Activated CD4-positive, CD25-positive, alpha-beta regulatory T cell (primary cell): ENCODE data around the gene FGF12.

Source experiments
- DNase-seq, 4 experiments: peaks; one replicate each; lab custom pipeline; 2025; lab: John Stamatoyannopoulos, UW

FGF12 gene

DNA sequence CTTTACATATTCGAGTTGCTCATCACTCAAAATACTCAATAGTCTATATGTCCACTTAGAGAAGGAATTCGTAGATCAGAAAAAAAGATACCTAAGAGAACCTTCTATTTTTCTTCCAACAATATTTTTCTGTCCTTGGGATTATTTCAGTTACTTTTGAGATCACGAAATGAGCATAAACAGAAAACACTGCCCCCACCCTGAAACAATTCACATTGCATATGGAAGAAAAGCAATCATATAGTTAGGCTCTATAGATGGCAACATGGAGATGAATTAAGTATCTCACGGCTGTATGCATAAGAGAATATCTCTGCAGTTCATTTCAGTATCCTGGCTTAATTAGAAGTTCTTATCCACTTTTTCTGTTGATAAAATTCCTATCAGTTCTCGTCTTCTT, 391.1 kb downstream of the FGF12 start:
- DNase-seq, result no peak

DNA sequence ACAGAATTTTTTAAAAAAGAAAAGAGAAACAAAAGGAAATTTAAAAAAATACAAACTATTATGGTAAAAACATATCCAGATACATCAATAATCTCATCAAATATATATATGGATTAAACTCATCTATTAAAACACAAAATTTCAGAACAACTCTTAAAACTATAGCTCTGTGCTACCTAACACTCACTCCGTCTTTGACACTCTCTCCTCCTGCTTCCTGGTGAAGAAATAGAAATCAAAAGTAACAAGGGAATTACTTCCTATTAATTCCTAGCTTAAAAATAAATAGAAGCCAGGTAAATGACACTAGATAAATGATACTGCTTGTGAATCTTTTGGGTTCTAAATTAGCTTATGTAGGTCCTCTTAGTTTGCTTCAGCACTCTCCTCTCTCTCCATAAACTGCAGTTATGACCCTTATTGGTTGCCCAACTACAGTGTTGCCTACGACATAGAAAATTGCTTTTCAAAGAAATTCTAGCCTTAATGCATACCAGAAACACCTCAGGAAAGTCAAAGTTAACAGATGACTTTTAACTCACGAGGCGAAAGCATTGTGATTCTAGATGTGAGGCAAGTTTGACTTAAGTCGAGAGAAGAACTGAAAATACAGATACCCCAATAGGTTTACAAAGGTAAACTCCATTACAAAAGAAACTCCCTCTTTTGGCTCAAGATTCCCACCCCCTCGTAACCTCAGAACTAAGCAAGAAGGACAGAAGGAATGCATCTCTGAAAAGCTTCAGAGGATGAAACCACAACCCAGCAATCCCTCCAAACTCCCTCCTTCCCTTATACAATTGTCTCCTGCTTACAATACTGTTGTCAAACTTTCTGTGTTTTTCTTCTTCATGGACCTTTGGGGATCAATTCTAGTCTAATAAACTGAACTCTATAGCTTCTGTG, 394.7 kb downstream of the FGF12 start:
- DNase-seq, result no peak

DNA sequence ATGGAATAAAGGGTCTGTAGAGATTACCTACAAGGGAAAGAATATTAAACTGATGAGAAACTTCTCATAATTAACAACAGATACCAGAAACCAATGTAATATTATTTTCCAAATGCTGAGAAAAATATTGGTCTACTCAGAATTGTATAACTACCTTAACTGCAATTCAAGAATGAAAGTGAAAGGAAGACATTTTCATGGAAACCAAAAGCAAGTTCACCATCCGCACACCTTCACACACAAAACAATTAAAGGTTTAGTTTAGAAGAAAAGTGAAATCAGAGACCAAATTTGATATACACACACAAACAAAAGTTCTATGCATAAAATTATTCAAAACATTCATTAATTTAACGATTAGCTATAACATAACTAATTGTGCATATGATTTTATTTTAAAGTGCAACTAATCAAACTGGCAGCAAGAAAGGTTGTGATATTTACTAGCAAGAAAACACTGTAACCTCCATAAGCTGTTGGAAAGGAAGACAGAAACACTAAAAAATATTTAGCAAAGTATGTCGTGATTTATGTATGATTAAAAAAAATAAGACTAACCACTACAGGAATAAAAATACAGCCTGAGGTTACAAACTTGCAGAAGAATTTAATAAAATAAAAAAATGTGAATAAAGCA, 395.5 kb downstream of the FGF12 start:
- no peak for DNase-seq

DNA sequence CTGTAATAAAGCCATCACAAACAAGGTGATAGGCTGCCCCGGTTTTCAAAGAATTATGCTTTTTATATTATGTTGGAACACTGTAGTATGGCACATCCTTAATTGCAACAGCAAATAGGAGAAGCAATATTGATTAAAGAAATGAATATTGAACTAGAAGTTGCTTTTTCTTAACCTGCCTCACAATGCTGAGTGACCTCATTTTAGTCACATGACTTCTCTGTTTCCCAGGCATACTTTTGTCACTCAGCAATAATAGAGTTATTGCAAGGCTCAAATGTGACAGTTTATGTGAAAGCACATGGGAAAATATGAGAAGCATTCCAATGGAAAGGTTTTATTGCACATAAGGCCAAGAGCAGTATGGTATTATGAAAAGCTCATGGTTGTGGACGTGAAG, 400.7 kb downstream of the FGF12 start:
- no peak for DNase-seq

DNA sequence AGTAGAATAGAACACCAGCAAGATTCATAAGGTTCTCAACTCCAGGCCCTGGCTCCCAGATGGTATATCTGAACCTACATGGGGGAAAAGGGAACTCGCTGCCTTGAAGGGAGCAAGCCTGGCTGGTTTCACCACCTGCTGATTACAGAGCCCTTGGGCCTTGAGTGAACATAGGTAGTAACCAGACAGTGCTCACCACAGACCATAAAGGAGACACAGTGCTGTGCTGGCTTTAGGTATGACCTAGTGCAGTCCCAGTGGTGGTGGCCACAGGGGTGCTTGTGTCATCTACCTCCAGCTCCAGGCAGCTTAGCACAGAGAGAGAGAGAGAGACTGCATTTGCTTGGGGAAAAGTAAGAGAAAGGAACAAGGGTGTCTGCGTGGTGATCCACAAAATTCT, 409.8 kb downstream of the FGF12 start:
- no peak for DNase-seq

DNA sequence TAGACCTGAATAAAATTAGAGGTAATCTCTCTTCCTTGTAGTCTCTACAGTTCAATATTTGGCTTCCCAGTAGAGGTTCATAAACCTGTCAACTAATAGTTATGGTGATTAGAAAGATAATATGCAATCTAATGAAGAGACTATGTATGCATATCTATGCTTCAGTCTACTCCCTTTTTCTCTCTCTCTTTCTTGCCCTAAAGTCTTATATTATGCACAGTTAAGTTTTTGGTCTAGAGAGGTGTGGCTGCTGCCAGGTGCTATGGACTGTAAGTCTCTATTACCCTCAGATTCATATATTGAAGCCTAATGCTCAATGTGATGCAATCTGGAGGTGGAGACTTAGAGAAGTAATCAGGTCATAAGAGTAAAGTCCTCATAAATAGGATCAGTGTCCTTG, 413.7 kb downstream of the FGF12 start:
- DNase-seq, result no peak

DNA sequence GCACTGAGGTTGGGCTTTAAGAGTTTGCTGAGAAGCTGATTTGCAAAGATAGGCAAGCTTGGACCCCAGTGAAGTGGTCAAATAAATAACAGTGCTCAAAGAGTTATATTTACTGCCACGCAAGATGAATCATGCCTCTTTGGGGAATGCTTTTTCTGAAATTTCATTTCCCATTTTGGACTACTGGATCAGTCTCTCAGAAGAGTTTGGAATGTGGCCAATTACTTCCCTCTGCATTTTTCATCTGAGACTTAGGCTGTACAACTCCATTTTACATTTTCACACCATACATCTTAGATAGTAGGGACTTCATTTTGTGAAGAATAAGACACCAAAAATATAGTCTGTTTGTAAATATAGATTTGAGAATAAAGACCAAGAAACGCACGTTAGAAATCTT, 419.7 kb downstream of the FGF12 start:
- no peak for DNase-seq

DNA sequence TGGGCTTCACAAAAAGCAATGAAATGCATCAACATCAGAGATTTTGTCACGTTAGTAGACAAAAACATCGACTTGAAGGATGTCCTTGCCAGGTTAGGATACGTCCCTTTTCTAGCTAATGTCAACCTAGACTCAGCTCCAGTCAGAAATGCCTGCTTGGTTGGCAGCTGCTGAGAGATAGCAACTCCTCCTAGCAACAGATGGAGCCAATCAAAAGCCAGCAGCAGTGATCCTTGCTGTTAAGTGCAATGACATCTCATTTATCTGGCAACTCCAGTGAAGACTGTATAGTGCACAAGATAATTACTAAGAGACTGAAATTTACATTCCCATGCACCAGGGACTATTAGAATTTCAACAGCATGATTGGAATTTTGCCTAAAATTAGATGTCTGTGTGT, 424.1 kb downstream of the FGF12 start:
- DNase-seq, result no peak

DNA sequence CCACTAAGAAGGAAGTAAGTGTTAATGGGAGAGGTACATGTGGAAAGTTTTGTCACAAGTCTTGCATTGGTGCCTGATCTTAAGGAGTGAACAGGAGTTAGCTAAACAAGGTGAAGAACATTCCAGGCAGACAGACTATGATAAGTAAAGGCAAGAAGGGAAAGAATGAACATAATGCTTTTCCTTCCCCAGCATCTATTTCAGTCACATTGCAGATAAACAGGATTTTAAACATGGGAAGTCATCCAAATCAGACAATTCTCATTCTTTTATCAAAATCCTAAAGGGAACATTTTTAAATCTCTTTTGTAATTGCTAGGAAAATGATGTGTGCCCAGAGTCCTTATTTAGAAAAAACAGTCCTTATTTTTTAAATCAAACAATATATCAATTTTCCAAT, 424.6 kb downstream of the FGF12 start:
- no peak for DNase-seq

DNA sequence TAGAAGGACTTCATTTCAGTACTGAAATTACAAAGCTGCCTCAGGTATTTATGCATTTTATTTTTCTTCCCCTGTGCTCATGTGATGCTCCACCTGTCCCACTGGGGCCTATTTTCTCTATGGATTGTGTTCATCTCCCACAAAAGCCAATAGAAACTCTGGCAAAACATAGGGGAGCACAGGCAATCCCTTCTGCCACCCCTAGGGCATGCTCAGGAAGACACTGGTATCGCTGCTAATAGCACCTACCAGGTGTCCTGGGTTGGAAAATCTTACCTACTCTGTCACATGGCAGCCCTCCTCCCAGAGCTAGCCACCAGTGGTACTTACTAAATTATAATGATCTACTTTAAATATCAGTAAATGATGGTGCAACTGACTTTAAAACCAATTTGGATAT, 427.4 kb downstream of the FGF12 start:
- no peak for DNase-seq

DNA sequence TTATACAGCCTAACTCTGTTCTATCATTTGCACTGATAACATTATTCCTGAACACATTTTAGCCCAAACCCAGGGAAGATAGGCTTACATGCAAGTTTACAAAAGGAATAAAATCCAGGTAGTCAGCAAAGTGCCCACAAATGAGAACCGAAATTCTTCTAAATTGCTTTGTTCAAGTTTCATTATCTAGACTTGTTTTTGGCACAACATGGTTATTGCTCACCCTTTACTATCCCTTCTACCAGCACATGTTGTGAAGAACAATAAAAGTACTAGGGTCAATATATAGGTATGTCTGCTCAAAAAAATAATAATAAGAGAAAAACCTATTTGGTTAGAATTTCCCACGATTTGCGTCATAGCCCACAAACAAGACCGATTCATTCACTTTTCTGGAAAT, 430.5 kb downstream of the FGF12 start:
- DNase-seq, result no peak

DNA sequence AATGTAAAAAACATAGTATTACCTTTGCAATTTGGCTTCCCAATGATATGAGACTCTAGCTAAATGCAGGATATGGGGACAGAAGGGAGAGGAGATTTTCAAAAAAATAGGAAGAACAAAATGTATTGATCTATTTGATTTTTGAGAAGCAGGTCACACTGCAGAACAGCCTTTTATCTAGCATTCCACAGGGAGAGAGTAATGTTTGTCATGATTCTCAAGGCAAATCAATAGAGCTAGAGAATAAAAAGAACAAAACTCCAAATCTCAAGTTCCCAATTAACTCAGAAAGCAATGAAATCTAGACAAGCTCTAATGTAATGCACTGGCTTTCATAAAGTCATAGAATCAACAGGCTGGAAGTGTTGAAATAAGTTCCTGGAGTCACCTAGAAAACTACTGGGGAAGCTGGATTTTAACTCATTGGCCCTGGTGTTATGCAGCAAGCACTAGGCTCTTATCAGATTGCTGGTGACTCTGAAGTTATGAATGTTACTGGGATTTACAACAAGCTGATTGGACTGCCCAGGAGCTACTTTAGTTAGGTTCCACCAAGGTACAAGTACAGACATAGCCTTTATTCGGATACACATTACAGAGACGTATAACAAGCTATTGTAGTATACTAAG, 442.8 kb downstream of the FGF12 start:
- DNase-seq, result no peak

DNA sequence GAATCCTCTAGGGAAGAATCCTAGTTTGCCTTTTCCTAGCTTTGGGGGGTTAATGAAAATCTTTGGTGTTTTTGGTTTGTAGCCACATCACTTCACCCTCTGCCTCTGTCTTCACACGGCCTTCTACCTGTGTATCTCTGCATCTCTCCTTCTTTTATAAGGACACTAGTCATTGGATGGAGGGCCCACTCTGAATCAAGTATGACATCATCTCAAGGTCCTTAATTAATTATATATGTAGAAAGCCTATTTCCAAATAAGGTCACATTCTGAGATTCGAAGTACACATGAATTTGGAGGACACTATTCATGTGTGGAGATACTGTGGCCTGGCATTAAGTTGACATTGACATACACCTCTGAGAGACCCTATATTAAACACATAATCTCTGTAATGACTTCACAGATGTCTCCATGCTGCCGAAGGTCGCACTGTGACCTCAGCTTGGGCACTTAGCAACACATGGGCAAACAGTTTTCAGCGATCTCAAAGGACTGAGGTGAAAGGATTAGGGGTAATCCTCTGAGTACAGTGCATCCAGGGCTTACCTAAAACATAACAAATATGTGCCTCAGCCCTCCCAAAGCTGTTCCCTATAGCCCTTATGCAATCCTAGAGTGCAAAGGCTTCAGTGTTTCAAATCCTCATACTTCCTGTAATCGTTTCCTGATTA, 446.0 kb downstream of the FGF12 start:
- no peak for DNase-seq

DNA sequence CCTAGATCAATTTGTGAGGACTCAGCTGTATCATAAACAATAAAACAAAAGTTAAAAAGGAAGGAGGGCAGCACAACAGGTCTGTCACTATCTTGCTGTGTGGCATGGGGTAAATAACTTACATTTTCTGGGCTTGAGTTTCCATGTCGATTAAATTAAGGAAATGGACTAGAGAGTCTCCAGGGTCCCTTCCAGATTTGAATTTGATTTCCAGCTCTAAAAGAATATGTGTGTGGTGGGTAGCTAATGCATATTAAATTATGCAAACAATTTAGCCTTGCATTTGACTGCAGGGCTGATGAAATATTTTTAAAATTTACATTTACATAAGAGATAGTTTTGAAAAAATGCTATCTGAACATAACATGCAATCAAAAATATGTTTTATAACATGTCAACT, 447.7 kb downstream of the FGF12 start:
- DNase-seq, result no peak

DNA sequence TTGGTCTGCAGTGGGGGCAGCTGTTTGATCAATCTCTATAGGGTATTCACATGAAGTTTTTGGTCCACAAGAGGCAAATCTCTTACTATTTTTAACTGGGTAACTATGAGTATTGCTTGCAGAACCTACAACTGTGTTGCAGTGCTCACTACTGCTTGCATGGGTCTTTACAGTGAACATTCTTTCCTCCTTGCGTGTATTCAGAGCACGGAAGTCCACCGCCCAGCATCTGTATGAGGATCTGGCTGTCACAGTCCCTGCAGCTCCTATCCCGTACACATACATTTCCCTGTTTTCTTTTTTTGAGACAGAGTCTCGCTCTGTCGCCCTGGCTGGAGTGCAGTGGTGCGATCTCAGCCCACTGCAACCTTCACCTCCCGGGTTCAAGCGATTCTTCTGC, 449.9 kb downstream of the FGF12 start:
- no peak for DNase-seq

DNA sequence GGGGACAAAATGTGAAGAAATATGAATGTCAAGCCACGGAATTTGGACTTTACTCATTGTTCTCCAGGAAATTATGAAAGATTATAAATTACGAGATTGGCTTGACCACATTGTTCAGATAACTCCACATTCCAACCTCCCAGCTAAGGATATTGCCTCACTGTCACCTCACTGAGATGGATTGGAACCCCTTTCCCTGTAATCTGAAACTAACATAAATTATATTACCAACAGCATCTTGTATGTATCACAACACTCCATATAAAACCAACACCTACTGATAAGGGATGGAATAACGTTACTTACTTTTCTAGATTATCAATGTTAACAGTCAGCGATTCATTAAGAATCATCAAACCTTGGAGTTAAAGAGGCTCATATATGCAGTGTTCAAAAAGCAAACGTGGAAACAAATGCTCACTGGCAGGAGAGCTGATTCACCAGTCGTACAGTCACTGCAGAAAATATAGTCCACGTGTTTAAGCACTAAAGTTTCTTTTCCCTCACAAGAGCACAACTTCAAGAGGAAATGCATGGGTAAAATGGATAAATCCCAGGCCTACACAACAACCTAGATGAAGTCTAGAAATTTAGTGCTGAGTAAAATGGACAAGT, 451.5 kb downstream of the FGF12 start:
- DNase-seq, result no peak

DNA sequence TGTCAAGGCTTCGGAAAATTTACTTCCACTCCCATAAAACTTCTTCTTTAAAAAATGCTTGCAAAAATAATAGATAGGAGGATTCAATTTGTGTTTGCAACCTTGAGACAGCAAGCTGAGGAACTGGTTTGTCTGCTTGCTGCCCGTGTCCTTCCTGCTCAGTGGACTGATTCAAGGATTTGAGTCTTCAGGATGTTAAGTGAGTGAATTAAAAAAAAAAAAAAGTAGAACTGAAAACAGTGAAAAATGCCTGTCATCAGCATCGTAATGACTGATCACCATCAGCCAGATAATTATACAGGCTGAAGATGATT, 453.7 kb downstream of the FGF12 start:
- no peak for DNase-seq

DNA sequence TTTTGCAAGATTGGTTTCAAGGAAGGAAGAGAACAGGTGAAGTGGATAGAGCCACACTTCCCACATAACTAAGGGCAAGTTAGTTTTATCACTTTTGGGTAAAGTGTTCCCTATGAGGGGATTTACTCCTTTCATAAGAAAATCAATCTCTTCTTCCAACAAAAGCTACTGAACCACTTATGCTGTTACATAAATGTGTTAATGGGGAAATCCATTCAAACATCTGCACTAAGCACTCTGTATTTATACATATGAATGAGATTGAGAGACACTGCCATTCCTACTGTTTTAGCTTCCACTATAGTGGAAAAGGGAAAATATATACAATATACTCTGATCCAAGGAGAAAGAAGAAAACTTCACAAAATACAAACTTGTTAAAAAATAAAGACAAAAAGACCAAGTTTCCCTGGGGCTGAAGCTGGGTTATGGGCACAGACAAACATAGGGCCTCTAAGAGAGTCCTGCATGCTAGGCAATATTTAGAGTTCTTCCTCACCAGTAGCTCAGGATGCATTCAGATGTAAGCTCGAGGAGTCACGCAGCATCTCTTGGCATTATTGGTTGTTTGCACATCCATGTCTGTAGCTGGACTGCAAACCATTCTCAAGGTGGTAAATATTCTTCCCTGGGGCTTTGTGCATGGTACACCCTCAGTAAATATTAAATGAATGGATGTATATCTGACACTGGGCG, 454.2 kb downstream of the FGF12 start:
- no peak for DNase-seq

DNA sequence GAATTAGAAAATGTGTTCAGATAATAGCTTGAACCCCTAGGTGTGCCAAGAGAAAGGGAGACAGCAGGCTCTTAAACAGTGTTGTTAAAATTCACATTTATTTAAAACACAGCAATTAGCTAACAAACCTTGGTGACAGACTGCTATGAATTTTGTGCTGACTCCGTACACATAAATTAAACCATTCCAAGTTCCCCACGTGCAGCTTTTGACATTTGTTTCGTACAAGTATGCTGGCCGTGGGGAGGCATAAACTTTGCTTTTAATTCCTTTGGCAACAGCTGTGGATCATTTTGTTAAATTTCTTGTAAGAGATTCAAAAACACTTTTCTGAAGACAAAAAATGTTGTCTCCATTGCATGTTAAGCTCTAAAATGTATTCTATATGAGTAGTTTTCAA, 465.3 kb downstream of the FGF12 start:
- no peak for DNase-seq

DNA sequence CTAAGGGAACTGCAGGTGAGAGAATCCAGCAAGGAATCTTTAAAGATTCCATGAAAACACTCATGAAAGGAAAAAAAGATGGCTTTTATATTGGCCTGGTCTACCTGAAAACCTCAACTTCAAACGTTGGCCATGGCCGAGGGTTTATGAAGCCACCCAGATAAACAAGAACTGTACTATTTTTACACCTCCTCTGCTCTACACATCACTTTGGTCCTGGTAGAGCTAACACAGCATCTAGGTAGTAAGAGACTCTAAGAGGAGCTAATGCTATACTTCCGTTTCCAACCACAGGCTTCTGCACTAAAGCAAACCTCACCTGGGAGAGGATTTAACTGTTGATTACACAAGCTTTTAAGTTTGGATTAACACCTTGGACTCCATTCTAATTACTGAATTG, 466.2 kb downstream of the FGF12 start:
- DNase-seq, result no peak

DNA sequence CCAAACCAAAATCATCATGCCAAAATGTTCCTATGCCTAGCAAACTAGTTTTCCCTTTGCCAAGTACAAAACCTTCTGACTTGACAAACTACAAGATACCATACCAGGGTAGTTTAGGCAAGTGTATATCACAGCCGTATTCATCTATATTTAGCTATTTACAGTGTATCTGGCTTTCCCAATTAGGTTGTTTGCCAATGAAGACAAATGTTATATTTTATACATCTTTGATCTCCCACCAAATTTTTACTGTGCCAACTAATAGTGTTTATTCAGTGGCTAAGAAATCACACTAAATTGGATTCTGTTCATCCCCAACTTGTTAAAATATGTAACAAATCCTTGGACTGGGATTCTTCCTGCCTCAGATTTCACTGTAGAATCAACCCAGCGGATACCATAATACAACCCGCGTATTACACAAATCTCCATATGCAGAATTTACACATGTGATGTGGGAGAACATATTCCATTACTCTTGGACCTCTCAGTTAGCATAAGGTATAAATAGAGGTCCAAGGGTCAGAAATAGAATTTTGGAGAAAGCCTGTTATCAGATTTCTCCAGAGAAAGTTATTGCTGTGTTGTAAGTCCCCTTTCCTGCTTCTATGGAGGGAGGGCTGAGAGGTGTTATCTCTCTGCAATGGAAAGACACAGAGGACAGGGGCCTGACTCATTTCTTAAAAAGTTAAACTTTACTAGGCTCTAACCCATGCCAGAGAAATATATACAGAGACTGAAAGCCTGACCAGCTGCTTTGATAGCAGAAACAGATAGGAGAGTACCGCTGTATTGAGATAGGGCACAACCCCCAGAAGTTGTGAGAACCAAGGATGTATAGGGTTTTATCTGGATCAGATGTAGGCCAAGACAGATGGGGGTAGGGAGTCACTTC, 467.0 kb downstream of the FGF12 start:
- no peak for DNase-seq
